IPS DF 6.9 (cell line): ENCODE data around the gene DMKN.
"Not testable (repeated sequence)": the region's sequence is repeated elsewhere in the genome, so short reads cannot be mapped to it uniquely, and the experiment has no call there.

Experiments
- DNase-seq: peaks from one replicate; pipeline ENCODE4 v3.0.0-alpha.2; 2013; ENCODE audit warnings: low read depth, low spot score
- H3K27ac ChIP-seq: one replicate; pipeline ENCODE4 v1.5.1; 2013; ENCODE audit warnings: low read length, control low read depth
- H3K27me3 ChIP-seq: 2 replicates; pipeline ENCODE4 v1.6.1; 2013; ENCODE audit warnings: mild to moderate bottlenecking, low read length; ENCODE audit not compliant: control insufficient read depth, insufficient read depth
- H3K36me3 ChIP-seq: 2 replicates; pipeline ENCODE4 v1.6.1; 2013; ENCODE audit warnings: low read length; ENCODE audit not compliant: control insufficient read depth, insufficient read depth
- H3K4me1 ChIP-seq: 2 replicates; pipeline ENCODE4 v1.6.1; 2013; ENCODE audit warnings: low read length; ENCODE audit not compliant: control insufficient read depth, insufficient read depth
- H3K4me3 ChIP-seq: 2 replicates; pipeline ENCODE4 v1.5.1; 2013; ENCODE audit warnings: mild to moderate bottlenecking, low read length
- H3K9me3 ChIP-seq: 2 replicates; pipeline ENCODE4 v1.6.1; 2013; ENCODE audit warnings: low read length, inconsistent platforms; ENCODE audit not compliant: control insufficient read depth, insufficient read depth
- WGBS: extraction: QIAGEN DNeasy Blood & Tissue Kit; methylation state at CpG from one replicate; pipeline ENCODE4 v1.1.7; 2013; ENCODE audit warnings: mixed read lengths, missing lambda C conversion rate; ENCODE audit not compliant: insufficient read length, insufficient coverage; 5-methylcytosine and 5-hydroxymethylcytosine counted together

The DMKN gene

GRCh38 chr19:35461788-35462187 lies 51.7 kb downstream of the DMKN start:
- not testable (repeated sequence) for H3K27me3 ChIP-seq, H3K4me1 ChIP-seq, H3K4me3 ChIP-seq

DNA sequence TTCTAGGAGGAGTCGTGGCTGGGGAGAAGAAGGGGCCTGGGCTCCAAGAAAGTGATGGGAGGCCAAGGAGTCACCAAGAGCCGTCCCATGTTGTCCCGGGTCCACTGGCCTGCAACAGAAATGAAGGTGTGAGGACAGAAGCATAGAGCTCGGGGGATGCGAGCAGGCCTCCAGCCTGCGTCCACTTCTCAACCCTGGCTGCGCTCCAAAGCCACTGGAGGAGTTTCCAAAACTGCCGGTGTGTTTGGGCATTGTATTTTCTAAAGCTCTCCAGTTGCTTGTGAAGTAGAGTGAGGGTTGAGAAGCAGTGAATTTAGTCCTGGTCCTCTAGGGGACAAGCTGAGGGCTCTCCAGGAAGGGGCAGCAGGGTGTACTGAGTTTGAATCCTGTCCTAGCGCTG lies 52.4 kb downstream of the DMKN start:
- H3K27ac ChIP-seq = no peak overlapping the region
- H3K4me3 ChIP-seq = no peak overlapping the region
- H3K4me1 ChIP-seq = no peaks in the 10 kb centered on the region
- WGBS = no CpG with 5 or more reads among the region's 9 CpGs
- H3K9me3 ChIP-seq = no peaks in the 10 kb centered on the region
- no peaks in the 10 kb centered on the region for H3K27me3 ChIP-seq
- no peaks in the 10 kb centered on the region for H3K36me3 ChIP-seq
- no peak for DNase-seq

More at GRCh38 chr19:35461788-35462187, 51.7 kb downstream of the DMKN start:
- H3K27ac ChIP-seq, H3K9me3 ChIP-seq, H3K36me3 ChIP-seq, DNase-seq: not testable (repeated sequence)

DNA sequence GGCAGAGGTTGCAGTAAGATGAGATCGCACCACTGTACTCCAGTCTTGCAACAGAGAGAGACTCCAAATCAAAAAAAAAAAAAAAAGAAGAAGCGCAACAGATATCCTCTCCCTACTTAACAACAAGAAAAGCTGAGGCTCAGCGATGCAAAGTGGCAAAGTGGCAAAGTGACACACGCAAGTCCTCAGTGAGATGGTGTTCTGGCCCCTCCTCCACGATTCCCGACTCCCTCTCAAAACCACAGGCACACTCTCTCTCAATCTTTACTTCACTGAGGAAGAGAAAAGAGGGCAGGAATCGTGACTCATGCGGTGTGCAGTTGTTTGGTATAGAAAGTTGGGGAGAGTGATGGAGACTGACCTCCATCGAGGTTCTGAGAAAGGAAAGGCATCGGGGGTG lies 52.8 kb downstream of the DMKN start:
- H3K4me1 ChIP-seq = no peaks in the 10 kb centered on the region
- no peak overlapping the region for H3K4me3 ChIP-seq
- H3K27ac ChIP-seq = no peak overlapping the region
- no peaks in the 10 kb centered on the region for H3K27me3 ChIP-seq
- no peak for DNase-seq
- no peaks in the 10 kb centered on the region for H3K9me3 ChIP-seq
- WGBS = no CpG with 5 or more reads among the region's 10 CpGs
- no peaks in the 10 kb centered on the region for H3K36me3 ChIP-seq

DNA sequence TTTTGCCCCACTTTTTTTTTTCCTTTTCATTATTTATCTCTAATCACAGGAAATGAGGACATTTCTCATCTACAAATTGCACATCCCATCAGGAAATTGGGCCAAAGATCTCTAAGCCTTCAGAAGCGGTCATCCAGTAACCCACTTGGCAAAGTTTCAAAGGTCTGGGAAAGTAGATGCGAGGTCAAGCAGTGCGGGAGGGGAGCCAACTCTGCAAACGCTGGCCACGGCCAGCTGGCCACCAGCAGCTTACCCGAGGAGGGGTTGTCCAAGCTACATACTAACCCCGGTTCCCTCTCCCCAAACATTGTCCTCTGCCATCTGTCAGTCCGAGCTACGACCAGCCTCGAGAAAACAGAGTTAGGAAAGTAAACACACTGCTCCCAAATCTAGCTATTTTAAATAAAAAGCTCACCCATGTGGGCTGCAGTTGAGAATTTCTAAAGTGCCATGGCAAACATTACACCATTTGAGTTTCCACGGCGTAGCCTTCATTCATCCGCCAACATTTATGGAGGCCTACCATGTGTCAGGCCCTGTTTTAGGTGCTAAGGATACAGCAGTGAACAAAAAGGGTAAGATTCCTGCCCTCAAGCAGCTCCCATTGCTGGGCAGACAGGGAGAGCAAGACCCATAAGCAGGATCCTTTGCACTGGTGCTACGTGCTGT lies 53.9 kb downstream of the DMKN start:
- DNase-seq = no peak
- H3K27ac ChIP-seq = no peak overlapping the region
- no peaks in the 10 kb centered on the region for H3K27me3 ChIP-seq
- no peaks in the 10 kb centered on the region for H3K4me1 ChIP-seq
- no peaks in the 10 kb centered on the region for H3K9me3 ChIP-seq
- no peaks in the 10 kb centered on the region for H3K36me3 ChIP-seq
- no peak overlapping the region for H3K4me3 ChIP-seq
- WGBS = no CpG with 5 or more reads among the region's 14 CpGs

- no CpG with 5 or more reads among the region's 10 CpGs for WGBS
- Histone ChIP-seq H3K36me3 (no peaks in the 10 kb centered on the region), H3K27ac (no peak overlapping the region), H3K9me3 (no peaks in the 10 kb centered on the region), H3K27me3 (no peaks in the 10 kb centered on the region), H3K4me3 (no peak overlapping the region), H3K4me1 (no peaks in the 10 kb centered on the region)
- DNase-seq = no peak
Observed at GRCh38 chr19:35458731-35459391, 54.6 kb downstream of the DMKN start.

DNA sequence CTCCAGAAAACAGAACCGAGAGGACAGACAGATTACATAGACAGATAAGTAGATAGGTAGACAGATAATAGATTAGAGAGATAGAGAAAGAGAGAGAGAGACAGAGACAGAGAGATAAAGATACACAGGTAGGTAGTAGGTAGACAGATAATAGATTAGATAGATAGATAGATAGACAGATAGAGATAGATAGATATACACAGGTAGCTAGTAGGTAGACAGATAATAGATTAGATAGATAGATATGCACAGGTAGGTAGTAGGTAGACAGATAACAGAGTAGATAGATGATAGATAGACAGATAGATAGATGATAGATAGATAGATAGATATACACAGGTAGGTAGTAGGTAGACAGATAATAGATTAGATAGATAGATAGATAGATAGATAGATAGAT lies 55.3 kb downstream of the DMKN start:
- no peak overlapping the region for H3K27ac ChIP-seq
- H3K27me3 ChIP-seq = no peaks in the 10 kb centered on the region
- no peaks in the 10 kb centered on the region for H3K9me3 ChIP-seq
- no peak overlapping the region for H3K4me3 ChIP-seq
- DNase-seq = no peak
- no peaks in the 10 kb centered on the region for H3K4me1 ChIP-seq
- no peaks in the 10 kb centered on the region for H3K36me3 ChIP-seq
- no CpG with 5 or more reads among the region's 1 CpG for WGBS

- WGBS = no CpG with 5 or more reads among the region's 5 CpGs
- Histone ChIP-seq H3K9me3 (no peaks in the 10 kb centered on the region), H3K4me3 (no peak overlapping the region), H3K27me3 (no peaks in the 10 kb centered on the region), H3K36me3 (no peaks in the 10 kb centered on the region), H3K4me1 (no peaks in the 10 kb centered on the region), H3K27ac (no peak overlapping the region)
- DNase-seq = no peak
Observed at GRCh38 chr19:35457173-35457572, 56.3 kb downstream of the DMKN start.

GRCh38 chr19:35455616-35456201 lies 57.7 kb downstream of the DMKN start:
- H3K9me3 ChIP-seq = no peaks in the 10 kb centered on the region
- no peaks in the 10 kb centered on the region for H3K27me3 ChIP-seq
- H3K4me3 ChIP-seq = no peak overlapping the region
- H3K4me1 ChIP-seq = no peaks in the 10 kb centered on the region
- WGBS = no CpG with 5 or more reads among the region's 3 CpGs
- DNase-seq = no peak
- H3K27ac ChIP-seq = no peak overlapping the region
- H3K36me3 ChIP-seq = no peaks in the 10 kb centered on the region

- Histone ChIP-seq H3K27ac (no peak overlapping the region), H3K9me3 (no peaks in the 10 kb centered on the region), H3K27me3 (no peaks in the 10 kb centered on the region), H3K4me3 (no peak overlapping the region), H3K4me1 (no peaks in the 10 kb centered on the region), H3K36me3 (no peaks in the 10 kb centered on the region)
- no CpG with 5 or more reads among the region's 2 CpGs for WGBS
- no peak for DNase-seq
Observed at GRCh38 chr19:35454663-35455062, 58.8 kb downstream of the DMKN start.

- no peak overlapping the region for H3K4me3 ChIP-seq
- no peak for DNase-seq
- H3K27ac ChIP-seq = no peak overlapping the region
- no peaks in the 10 kb centered on the region for H3K9me3 ChIP-seq
- H3K36me3 ChIP-seq = no peaks in the 10 kb centered on the region
- no peaks in the 10 kb centered on the region for H3K27me3 ChIP-seq
- H3K4me1 ChIP-seq = no peaks in the 10 kb centered on the region
- no CpG with 5 or more reads among the region's 7 CpGs for WGBS
Observed at GRCh38 chr19:35451338-35452096, 61.9 kb downstream of the DMKN start.
